ENCODE results near the gene PUM1.

Gene PUM1

GRCh38 chr1:30885570-30886522 lies 179.7 kb downstream of the PUM1 start:
- DNase-seq (ENCODE audit: low spot score) = no peak
- in situ Hi-C loops (cut with MboI; ENCODE audit: low sequenced_read_pairs, unreplicated experiment) = no loop called here
- TF ChIP-seq CTCF (IDR thresholded peaks at IDR 0.05; ENCODE audit: borderline replicate concordance, control extremely low read depth, extremely low read depth, insufficient read depth, missing control alignments) = no peak

GRCh38 chr1:30884723-30885122 lies 180.8 kb downstream of the PUM1 start:
- DNase-seq (ENCODE audit: low spot score) = no peak
- in situ Hi-C loops (cut with MboI; ENCODE audit: low sequenced_read_pairs, unreplicated experiment) = no loop called here
- no peak for TF ChIP-seq CTCF (IDR thresholded peaks at IDR 0.05; ENCODE audit: borderline replicate concordance, control extremely low read depth, extremely low read depth, insufficient read depth, missing control alignments)

- DNase-seq (ENCODE audit: low spot score) = no peak
- in situ Hi-C loops (cut with MboI; ENCODE audit: low sequenced_read_pairs, unreplicated experiment) = no loop called here
- no peak for TF ChIP-seq CTCF (IDR thresholded peaks at IDR 0.05; ENCODE audit: borderline replicate concordance, control extremely low read depth, extremely low read depth, insufficient read depth, missing control alignments)
These were observed 181.9 kb downstream of the PUM1 start for GRCh38 chr1:30883389-30884172.

- in situ Hi-C loops (cut with MboI; ENCODE audit: low sequenced_read_pairs, unreplicated experiment) = no loop called here
These were observed 182.7 kb downstream of the PUM1 start for GRCh38 chr1:30882678-30883388.

More at GRCh38 chr1:30882678-30883388, 182.7 kb downstream of the PUM1 start:
- TF ChIP-seq CTCF (IDR thresholded peaks at IDR 0.05; ENCODE audit: borderline replicate concordance, control extremely low read depth, extremely low read depth, insufficient read depth, missing control alignments) = no peak
- DNase-seq (ENCODE audit: low spot score) = no peak

Data from GM13976 (cell line).